ENCODE results near the gene ZC3H7B. TPM values are rescaled to one million over a fixed set of nuclear protein-coding genes. Genes with fewer than 3 reads are reported as not detected.

The ZC3H7B gene
- total and polyA plus RNA-seq, 2 donors (not counting 3 experiments of a cell fraction or from before 2014, with no cell fraction given): 66.8 to 95.9 TPM

DNA sequence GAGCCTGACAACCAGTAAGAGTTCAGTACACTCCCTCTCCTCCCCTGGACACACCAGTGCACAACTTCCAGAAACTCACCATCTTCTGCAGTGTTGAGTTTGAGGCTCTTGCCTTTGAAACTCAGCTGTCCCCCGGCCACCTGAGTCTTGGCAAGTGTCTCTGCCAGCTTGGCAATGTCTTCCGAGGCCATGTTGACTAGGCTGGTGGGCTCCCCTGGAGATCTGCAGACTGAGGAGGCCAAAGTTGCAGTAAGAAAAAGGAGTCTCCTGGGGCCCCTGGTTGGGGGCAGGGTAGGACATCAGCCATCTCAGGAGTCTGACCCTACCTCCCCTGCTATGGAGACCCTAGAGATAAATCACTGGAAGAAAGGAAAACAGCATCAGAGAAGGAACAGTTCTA lies 20.5 kb upstream of the ZC3H7B start:
- no TSS peak for BruUV-seq (replicated peaks)
- FAIRE-seq: no peak
- intact Hi-C loops (cut with micrococcal nuclease): no loop called here

More for the DNA sequence above, 20.5 kb upstream of the ZC3H7B start:
- Histone ChIP-seq H3K9me1 (replicated peaks; ENCODE audit: control insufficient read depth, extremely low read depth, insufficient read depth, low read length) (no peaks in the 10 kb centered on the region), H2AFZ (ENCODE audit: low read depth, low read length) (no peak overlapping the region), H3K9ac (replicated peaks; ENCODE audit: extremely low read depth, insufficient read depth, low read length) (no peak overlapping the region), H3K4me1 (ENCODE audit: control insufficient read depth, extremely low read depth, insufficient read depth, low read length) (peaks cover 14% of the 10 kb centered on the region), H3K79me2 (ENCODE audit: control insufficient read depth, insufficient read depth, low read length) (peaks cover 81% of the 10 kb centered on the region), H3K36me3 (ENCODE audit: control insufficient read depth in 2 of 2, extremely low read depth in 1 of 2, insufficient read depth in 2 of 2, low read length in 2 of 2) (peaks cover 11 to 21% of the 10 kb centered on the region in 2 experiments), H3K4me2 (ENCODE audit: insufficient read depth, low read length) (no peak overlapping the region), H3K27ac (ENCODE audit: insufficient read depth, low read depth, low read length) (no peak overlapping the region), H3K27me3 (ENCODE audit: control insufficient read depth in 2 of 2, insufficient read depth in 2 of 2, low read length in 2 of 2) (no peaks in the 10 kb centered on the region), H4K20me1 (replicated peaks; ENCODE audit: control insufficient read depth, extremely low read depth, insufficient read depth, low read length) (no peaks in the 10 kb centered on the region), H3K4me3 (replicated peaks in 1 of 3; ENCODE audit: insufficient read depth in 1 of 3, low read depth in 1 of 3, low read length in 3 of 3) (no peak overlapping the region), H3K9me3 (replicated peaks; ENCODE audit: control insufficient read depth, insufficient read depth, low read length) (no peaks in the 10 kb centered on the region)
- ChIA-PET CTCF (interaction anchor here (1.1 to 2.5 kb wide), 2 partner anchors 16 to 21 kb away, joined by 4 to 16 read pairs; partner anchors contain the start of gene ZC3H7B), POLR2A (interaction anchor here (0.5 to 0.6 kb wide), 2 partner anchors 21 to 135 kb away, joined by 3 read pairs; no protein-coding TSS in a partner anchor)
- DNase-seq (ENCODE audit: low read depth, low spot score): no peak
- TF ChIP-seq EZH2 (IDR thresholded peaks at IDR 0.05; ENCODE audit: borderline replicate concordance, low read depth, low read length, severe bottlenecking) (no peak), MYC (IDR thresholded peaks at IDR 0.05; ENCODE audit: low read depth, low read length) (no peak), POLR2AphosphoS5 (IDR thresholded peaks at IDR 0.05; ENCODE audit: insufficient read depth, low read depth, low read length) (no peak), FOS (IDR thresholded peaks at IDR 0.05; ENCODE audit: borderline replicate concordance, insufficient read depth, low read length) (no peak), JUN (IDR thresholded peaks at IDR 0.05; ENCODE audit: borderline replicate concordance, insufficient read depth, insufficient read length, low read depth) (no peak), GATA2 (IDR thresholded peaks at IDR 0.05; ENCODE audit: insufficient read depth, insufficient read length, low read depth, low read length) (no peak), POLR2A (IDR thresholded peaks at IDR 0.05; ENCODE audit: low read depth, low read length) (no peak)
- TF ChIP-seq, protein P1, sequence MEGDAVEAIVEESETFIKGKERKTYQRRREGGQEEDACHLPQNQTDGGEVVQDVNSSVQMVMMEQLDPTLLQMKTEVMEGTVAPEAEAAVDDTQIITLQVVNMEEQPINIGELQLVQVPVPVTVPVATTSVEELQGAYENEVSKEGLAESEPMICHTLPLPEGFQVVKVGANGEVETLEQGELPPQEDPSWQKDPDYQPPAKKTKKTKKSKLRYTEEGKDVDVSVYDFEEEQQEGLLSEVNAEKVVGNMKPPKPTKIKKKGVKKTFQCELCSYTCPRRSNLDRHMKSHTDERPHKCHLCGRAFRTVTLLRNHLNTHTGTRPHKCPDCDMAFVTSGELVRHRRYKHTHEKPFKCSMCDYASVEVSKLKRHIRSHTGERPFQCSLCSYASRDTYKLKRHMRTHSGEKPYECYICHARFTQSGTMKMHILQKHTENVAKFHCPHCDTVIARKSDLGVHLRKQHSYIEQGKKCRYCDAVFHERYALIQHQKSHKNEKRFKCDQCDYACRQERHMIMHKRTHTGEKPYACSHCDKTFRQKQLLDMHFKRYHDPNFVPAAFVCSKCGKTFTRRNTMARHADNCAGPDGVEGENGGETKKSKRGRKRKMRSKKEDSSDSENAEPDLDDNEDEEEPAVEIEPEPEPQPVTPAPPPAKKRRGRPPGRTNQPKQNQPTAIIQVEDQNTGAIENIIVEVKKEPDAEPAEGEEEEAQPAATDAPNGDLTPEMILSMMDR (IDR thresholded peaks at IDR 0.05; ENCODE audit: extremely low read depth in 1 of 2, insufficient read depth in 1 of 2, low read depth in 1 of 2, low read length in 2 of 2): no peak
- TF ChIP-seq, protein P2, sequence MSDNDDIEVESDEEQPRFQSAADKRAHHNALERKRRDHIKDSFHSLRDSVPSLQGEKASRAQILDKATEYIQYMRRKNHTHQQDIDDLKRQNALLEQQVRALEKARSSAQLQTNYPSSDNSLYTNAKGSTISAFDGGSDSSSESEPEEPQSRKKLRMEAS (IDR thresholded peaks at IDR 0.05; ENCODE audit: insufficient read depth, insufficient read length): no peak
- dilution Hi-C loops (cut with MboI; ENCODE audit: extremely low pct_ligation_motif_present, low sequenced_read_pairs): no loop called here

All from endothelial cell of umbilical vein (primary cell).